ELR (cell line): ENCODE measurements around the gene APOBEC3A.

Source experiments
- DNase-seq: peaks from one replicate; pipeline ENCODE4 v3.0.0-alpha.2; 2015; ENCODE audit warnings: low read depth

APOBEC3A gene

GRCh38 chr22:38957046-38957770 lies at the start of gene APOBEC3A:
Gene APOBEC3A, plus strand, starts transcription at chr22:38957609. Its CDS starts 83 bp downstream, at chr22:38957692.
- no peak for DNase-seq

DNA sequence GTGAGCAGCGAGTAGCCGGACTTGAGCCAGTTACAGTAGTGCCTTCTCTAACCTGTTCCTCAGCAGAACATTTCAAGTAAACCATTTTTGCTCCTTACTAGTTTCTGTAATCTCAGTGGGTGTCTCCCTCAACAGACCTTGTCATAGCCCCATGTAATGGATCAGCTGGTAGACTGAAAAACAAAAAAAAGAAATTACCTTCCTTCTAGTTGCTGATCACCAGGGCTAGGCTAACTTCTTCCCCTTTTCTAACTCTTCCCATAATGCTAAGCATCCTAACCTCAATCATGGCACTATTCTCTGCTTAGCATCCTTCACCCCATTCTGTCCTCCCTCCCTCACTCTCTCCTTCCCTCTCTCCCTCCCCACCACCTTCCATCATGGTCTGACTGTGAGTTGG lies 49.6 kb upstream of the APOBEC3A start:
- no peak for DNase-seq

DNA sequence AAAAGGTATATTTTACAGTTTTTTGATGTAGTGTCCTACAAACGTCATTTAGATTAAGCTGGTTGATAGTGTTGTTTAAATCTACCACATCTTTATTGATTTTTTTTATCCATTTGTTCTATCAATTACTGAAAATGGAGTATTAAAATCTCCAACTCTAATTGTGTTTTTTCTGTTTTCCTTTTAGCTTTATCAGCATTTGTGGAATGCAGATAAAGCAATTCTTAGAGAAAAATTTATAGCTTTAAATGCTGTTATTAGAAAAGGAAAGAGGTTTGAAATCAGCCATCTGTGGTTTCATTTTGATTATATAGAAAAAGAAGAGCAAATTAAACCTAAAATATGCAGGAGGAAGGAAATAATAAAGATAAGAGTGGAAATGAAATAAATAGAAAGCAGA lies 46.0 kb upstream of the APOBEC3A start:
- DNase-seq: no peak

- DNase-seq: no peak
Measured at GRCh38 chr22:38919631-38920190, 37.7 kb upstream of the APOBEC3A start.

- DNase-seq: no peak
Measured at GRCh38 chr22:38921120-38921519, 36.3 kb upstream of the APOBEC3A start.

- DNase-seq: no peak
Measured at GRCh38 chr22:38921806-38922205, 35.6 kb upstream of the APOBEC3A start.

DNA sequence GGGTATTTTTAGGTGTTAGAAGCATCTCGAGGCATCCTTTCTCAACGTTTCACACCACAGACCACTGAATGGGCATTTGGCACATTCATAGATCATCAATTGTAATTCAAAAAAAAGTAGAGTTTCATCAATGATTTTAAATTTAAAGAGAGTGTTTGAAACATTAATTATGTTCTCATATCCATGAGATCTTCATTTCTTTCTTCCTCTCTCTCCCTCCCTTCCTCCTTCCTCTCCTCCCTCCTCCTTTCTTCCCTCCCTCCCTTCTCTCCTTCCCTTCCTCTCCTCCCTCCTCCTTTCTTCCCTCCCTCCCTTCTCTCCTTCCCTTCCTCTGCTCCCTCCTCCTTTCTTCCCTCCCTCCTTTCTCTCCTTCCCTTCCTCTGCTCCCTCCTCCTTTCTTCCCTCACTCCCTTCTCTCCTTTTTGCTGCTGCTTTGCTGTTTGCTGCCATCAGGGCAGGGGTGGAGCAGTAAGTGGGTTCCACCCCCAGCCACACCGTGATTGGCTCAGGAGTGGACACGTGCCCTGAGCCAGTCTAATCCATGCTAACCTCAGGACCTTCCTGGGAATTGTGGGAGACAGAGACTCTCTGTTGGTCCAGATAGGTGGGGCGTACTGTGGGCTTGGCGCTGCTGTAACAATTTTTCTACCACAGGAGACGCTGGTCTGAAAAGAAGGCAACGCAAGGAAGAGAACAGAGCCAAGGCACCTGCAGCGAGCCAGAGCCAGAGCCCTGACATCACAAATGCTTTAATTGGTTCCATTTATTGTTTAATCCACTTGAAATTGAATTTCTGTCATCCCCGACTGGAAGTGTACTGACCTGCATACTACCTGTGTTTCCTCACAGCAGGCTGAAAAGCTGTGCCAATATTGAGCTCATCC lies 33.7 kb upstream of the APOBEC3A start:
- DNase-seq: peak; percentile 85

DNA sequence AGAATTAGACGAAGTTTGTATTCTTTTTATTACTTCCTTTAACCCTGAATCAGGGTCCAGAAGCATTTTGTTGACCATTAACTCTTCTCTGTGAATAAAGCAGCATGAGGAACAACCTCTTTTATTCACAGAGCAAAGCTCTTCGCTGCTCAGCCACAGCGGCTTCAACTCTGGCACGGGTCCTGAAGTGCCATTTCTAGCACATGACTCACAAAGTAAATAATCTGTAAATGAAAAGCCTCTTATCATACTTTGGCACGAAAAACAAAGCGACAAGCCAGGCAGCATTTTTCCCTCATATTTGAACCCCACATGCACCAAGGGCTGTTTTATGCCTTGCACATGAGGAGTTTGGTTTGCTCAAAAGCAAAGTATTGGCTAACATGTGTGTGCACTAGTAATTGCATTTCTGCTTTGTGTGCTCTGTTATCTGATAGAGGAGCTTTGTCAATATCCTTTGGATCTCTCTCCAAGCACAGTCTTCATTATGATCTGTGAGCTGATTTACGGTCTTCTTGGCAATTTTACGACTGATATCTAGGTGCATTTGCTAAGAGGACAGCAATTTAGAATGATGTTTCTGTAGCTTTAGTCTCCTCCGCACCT lies 33.0 kb upstream of the APOBEC3A start:
- DNase-seq: peak; percentile 84

- DNase-seq: peak; percentile 16
Measured at GRCh38 chr22:38925571-38926041, 31.8 kb upstream of the APOBEC3A start.

GRCh38 chr22:38927033-38927781 lies 30.2 kb upstream of the APOBEC3A start:
- peak; percentile 72 for DNase-seq

- no peak for DNase-seq
Measured at GRCh38 chr22:38930512-38930911, 26.9 kb upstream of the APOBEC3A start.

GRCh38 chr22:38935023-38935422 lies 22.4 kb upstream of the APOBEC3A start:
- no peak for DNase-seq

DNA sequence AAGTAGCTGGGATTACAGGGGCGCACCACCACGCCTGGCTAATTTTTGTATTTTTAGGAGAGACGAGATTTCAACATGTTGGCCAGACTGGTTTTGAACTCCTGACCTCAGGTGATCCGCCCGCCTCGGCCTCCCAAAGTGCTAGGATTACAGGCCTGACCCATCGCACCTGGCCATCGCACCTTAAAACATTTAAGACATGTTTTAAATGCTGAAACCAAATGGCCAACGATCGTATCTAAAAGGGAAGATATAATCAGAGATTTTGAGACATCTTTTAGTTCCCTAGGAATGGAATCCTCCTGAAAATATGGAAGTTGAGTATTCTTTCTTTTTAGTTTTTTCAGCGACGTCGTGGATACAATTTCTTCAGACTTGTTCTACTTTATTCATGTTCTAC lies 21.8 kb upstream of the APOBEC3A start:
- no peak for DNase-seq

DNA sequence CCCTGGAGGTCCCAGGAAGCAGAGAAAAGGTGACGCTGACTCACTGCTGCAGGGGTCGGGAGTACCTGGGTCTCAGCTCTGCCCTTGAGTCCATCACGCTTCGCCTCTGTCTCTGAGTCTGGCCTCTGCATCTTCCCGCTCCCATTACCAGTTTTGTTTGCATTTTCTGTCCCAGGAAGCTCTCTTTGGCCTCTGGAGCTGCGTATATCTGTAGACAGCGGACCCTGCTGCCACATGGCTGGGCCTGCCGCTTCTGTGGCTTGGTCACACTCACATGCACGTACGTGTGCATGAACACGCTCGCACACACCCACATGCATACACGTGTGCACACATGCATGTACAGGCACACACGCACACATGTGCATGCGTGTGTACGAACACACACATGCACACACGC lies 20.8 kb upstream of the APOBEC3A start:
- DNase-seq: no peak

GRCh38 chr22:38937036-38937435 lies 20.4 kb upstream of the APOBEC3A start:
- no peak for DNase-seq

DNA sequence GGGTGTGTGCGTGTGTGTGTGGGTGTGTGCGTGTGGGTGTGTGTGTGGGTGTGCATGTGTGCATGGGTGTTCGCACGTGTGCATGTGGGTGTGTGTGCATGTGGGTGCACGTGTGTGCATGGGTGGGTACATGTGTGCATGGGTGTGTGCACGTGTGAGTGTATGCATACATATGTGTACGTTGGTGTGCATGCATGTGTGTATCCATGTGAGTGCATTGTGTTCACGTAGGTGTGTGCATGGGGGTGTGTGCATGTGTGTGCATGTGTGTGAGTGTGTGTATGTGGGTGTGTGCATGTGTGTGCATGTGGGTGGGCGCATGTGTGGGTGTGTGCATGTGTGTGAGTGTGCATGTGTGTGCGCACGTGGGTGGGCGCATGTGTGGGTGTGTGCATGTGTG lies 19.9 kb upstream of the APOBEC3A start:
- no peak for DNase-seq

- no peak for DNase-seq
Measured at GRCh38 chr22:38938221-38938620, 19.2 kb upstream of the APOBEC3A start.

DNA sequence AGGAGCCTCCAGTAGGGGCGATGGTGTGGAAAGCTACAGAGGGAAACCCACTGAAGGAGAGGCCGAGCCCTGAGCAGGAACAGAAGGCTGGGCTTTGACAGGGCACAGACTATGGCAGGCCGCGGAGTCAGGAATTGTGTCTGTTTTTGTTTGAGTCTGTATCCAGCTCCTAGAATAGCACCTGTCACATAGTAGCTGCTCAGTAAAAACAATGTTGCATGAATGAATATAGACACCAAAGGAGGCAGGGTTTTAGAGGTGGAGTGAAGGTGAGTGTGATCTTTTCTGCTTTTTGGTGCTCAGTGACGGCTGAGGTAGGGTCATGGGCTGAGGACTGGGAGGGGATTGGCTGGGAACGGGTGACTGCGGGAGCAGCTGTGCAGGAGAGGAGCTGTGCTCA lies 18.5 kb upstream of the APOBEC3A start:
- DNase-seq: no peak

DNA sequence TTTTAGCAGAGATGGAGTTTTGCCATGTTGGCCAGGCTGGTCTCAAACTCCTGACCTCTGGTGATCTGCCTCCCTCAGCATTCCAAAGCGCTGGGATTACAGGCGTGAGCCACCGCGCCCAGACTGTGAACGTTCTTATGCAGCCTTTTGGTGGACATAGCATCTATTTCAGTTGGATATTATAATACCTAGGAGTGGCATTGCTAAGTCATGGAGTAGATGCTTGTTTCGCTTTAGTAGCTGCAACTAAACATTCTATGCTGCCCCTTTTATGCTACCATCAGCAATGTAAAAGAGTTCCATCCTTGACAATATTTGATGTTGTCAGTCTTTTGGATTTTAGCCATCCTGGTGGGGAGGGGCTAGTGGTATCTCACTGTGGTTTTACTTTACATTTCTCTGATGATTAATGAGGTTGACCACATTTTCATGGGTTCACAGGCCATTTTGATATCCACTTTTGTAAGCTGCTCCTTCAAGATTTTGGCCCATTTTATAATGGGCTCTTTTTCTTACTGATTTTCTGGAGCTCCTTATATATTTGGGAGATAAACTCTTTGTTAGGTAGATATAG lies 16.5 kb upstream of the APOBEC3A start:
- no peak for DNase-seq

DNA sequence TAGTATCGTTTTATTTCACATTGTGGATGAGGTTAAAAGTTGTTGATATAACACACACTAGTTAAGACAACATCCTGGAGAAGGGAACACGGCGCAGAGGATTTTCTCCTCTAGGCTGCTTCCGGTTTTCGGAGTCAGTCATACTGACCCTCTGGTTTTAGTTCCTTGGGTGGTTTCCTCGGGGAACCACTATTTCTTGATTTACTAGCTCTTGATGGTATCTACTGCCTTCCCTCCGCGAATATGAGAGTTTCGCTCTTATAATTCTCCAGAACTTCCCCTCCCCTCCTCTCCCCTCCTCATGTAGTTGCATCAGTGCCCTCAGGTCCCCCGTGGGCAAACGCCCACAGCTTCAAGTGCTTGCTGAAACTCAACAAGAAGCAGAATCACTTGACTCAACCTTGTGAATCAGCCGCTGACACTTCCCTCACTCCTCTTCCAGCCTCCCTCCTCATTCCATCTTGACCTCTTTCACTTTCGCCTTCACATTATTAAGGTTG lies 15.9 kb upstream of the APOBEC3A start:
- no peak for DNase-seq

DNA sequence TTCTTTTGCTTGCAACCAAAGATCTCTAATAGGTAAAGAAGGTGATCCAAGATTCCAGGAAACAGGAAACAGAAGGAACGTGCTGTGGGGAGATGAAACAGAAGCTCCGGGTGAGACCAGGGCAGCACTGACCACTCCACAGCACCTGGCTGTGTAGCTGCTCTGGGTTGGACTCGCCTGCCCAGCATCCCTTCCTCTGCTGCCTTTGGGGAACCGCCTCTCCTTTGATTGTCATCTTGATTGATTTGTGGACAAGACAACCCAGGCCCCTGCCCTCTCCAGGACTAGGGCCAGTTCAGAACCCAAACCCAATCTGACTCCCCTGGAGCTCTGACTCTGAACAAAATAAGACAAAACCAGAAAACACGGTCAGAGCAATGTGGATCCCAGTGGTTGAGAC lies 14.7 kb upstream of the APOBEC3A start:
- no peak for DNase-seq
